HG03280 (cell line): ENCODE measurements around the gene SF3B4.
"Not testable (repeated sequence)": the region's sequence is repeated elsewhere in the genome, so short reads cannot be mapped to it uniquely, and the experiment has no call there.

ENCODE experiments used
- ATAC-seq: cut with Tn5 transposase; IDR thresholded peaks from one replicate; pipeline ENCODE4 v1.9.1; 2021; ENCODE audit warnings: mild to moderate bottlenecking, moderate library complexity; ENCODE audit not compliant: unreplicated experiment

Gene SF3B4

DNA sequence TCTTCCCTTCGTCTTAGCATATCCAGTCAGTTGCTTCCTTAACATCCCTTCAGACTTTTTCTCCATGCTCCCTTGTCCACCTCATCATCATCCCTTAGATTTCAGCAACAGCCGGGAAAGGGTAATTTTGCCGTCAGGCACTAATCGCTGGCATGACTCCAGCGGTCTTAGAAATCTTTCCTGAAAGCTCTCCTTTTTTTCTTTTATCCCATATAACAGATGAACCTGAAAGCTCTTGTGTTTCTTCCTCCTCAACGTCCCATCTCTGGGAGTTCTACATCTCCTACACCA lies 38.7 kb downstream of the SF3B4 start:
- no peak for ATAC-seq

DNA sequence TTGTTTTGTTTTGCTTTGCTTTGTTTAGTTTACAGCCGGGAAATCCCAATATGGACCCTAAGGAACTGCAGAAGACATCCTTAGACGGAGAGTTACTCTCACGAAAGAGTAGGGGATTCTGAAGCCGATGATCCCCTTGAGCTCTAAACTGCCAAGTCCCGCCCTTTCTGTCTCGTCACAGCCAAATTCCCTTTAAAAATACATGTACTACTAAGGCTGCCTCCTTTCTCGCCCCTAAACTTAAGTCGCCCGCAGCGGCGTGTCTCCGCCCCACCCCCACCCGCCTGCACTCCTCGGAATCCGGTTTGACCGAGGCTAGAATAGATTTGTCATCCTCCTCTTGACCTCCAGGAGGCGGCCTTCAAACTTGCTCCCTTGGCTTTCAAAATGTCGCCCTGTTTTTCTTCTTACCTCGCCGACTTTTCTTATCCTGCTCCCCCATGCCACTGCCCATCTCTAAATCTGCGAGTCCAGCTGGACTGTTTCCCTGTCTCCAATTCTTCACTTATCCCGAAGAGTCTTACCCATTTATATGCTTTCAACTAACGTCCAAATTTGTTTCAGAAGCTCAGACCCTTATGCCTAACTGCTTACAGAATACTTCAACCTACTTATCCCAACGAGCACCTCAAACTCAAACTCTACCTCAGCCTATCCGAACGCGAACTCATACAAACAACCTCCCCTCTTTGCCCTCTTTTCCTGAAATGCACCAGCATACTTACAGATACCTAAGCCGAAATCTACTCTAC lies 39.2 kb downstream of the SF3B4 start:
- peak; percentile 21 for ATAC-seq

DNA sequence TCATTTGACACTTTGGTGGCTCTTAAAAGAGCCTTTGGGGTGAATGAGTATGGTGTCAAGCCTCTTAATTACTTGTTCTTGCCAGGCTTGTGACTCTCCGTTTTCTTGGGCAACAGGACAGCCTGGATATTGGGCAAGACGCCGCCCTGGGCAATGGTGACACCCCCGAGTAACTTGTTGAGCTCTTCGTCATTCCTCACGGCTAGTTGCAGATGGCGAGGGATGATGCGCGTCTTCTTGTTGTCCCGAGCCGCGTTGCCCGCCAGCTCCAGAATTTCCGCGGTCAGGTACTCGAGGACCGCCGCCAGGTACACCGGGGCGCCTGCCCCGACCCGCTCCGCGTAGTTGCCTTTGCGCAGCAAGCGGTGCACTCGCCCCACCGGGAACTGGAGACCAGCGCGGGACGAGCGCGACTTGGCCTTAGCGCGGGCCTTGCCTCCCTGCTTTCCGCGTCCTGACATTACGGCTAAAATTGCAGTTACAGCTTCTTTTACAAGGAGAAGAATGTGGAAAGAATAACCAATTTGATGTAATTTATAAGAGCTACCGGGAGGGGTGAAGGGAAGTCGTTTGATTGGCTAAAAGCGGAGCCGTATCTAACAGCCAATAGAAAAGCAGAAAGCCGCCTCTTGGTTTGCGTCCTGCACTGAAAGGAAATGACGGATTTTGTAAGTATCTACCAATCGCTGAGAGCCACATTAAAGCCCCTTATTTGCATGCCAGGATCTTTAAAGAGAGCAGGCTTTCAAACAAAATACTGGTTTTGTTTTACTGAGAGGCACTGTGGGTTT lies 40.0 kb downstream of the SF3B4 start:
- ATAC-seq: peak; percentile 41

DNA sequence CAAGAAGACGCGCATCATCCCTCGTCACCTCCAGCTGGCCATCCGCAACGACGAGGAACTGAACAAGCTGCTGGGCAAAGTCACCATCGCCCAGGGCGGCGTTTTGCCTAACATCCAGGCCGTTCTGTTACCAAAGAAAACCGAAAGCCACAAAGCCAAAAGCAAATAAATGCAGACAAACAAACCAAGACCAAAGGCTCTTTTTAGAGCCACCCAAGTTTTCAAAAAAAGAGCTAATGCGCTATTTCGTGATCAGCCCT lies 40.5 kb downstream of the SF3B4 start:
- ATAC-seq: not testable (repeated sequence)

DNA sequence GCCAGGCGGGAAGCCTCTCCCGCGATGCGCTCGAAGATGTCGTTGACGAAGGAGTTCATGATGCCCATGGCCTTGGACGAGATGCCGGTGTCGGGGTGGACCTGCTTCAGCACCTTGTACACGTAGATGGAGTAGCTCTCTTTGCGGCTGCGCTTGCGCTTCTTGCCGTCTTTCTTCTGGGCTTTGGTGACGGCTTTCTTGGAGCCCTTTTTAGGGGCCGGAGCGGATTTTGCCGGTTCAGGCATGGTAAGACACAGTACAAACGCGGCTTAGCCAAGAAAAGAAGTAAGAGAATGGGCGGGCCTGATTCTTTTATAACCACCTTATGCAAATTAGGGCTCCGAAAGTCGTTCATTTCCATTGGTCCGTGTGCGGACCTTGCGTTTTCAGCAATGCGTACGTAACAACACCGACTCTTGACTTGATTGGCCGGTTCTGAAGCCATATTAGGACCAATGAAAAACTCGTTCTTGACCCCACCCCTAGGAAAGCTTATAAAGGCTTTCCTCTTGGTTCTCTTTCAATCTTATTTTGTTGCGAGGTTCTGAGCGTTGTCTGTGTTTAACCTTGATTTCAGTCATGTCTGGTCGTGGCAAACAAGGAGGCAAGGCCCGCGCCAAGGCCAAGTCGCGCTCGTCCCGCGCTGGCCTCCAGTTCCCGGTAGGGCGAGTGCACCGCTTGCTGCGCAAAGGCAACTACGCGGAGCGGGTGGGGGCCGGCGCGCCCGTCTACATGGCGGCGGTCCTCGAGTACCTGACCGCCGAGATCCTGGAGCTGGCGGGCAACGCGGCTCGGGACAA lies 41.0 kb downstream of the SF3B4 start:
- peak; percentile 70 for ATAC-seq

DNA sequence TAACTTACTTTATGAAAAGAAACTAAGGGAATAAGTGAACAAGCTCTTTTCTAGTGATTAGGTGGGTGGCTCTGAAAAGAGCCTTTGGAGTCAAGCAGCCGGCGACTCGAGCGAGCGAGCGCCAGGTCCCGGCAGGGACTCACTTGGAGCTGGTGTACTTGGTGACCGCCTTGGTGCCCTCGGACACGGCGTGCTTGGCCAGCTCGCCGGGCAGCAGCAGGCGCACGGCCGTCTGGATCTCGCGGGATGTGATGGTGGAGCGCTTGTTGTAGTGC lies 41.5 kb downstream of the SF3B4 start:
- not testable (repeated sequence) for ATAC-seq

DNA sequence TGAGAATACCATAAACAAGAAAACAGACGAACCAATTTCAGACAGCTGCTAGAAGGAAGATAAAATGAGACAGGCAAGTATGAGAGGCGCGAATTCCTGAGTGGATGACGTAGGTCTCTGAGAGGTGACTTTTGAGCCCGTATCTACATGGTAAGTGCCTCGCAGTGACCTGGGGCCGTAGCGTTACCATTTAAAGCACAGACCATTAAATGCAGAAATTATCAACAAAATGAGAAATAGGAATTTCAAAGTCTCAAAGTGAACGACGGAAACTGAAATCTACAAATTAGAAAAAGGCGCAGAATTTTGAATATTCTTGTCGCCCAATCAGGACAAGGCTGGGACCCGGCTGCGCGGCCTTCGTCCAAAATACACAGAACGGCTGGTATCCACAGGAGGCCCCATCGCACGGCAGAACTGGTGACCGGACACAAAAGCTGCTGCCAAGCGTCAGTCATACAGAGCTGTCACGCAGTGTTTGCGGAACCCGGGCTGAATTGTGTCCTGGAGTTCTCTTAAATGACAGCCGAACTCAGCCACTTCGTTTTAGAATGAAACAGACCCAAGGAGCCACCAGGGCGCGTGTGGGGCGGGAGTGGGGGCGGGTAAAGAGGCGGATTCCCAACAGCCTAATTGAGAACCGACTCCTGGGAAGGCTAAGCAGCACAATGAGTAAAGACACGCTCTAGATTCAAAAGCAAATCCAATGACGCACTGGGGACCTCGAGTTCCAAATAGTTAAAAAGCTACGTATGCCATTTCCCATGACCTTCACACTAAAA lies 42.1 kb downstream of the SF3B4 start:
- ATAC-seq: no peak

DNA sequence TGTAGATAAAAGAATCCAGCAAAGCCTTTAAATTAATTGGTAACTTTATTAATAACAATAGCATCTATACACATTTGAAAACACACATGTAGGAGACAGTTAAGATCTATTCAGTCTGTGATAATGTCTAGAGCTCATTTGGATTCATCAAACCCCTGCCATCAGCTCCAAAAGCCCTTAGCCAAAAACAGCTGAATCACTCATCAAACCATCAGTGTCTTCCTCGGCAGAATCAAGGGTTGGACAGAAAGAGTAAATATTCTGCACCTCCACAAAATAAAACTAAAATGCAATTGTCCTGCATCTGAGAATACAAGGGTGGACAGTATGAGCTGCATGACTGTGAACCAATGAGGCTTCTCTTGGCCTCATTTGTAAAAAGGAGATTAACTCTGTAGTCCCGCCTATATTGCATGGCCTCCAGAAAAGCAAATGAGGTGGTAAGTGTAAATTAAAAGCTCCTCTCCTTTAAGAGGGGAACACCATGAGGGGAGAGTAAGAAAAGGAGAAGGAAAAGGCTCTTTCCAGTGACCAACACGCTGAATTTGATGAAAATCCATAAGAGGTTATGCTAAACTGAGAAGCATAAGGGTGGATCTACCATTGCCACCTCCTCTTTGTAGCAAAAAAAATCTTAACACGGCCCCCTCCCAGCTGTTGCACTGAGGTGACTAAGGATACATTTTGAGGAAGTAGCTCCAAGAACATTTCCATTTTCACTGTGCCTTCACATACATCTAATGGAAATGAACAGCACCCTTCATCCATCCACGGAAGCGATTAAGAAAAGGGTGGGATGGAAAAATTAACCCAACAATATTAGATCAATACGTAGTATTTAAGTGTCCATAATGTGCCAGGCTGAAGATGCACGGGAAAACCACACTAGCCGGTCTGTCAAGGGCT lies 42.9 kb downstream of the SF3B4 start:
- ATAC-seq: no peak

DNA sequence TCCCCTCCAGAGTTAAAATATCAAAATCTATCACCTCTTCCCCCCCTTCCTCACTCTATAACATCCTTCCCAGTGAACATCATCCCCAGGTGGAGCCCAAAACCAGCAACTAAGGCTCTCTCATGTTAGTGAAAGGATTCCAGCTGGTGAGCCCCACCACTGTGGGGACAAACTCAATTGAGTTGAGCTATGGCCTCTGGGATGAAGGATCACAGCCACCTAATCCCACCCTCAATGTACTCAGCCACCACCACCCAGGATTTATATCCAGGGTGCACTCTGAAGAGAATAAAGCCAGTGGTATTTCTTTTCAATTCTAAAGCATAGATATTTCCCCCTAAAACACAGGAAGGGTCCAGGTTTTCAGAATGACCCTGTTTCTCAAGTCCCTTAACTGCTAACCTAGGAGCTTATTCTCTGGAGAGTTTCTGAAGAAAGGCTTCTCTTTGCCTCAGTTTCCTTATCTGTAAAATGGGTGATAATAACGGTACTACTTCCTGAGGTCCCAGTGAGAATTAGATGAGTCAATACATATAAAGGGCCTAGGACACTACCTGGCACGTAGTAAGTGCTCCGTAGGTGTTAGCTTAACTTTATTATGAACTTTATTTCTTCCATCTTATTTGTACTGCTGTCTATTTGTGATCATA lies 43.9 kb downstream of the SF3B4 start:
- ATAC-seq: no peak

DNA sequence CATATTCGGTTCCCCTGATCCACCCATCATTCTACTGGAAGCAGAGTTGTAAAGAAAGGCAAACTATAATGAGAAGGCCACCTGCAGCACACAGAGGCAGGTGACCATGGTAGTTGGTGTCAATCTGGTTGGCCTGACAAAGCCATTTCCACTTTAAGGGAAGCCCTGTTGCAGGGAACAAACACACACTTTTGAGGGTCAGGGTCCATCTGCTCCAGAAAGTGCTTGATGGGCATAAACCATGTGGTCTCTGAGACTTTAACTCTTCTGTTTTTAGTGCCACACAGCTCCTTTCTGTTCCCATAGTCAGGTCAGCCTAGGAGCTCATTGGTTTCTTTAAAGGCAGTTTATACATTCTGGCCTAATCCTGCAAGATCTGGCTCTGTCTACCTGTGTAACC lies 45.7 kb downstream of the SF3B4 start:
- no peak for ATAC-seq

DNA sequence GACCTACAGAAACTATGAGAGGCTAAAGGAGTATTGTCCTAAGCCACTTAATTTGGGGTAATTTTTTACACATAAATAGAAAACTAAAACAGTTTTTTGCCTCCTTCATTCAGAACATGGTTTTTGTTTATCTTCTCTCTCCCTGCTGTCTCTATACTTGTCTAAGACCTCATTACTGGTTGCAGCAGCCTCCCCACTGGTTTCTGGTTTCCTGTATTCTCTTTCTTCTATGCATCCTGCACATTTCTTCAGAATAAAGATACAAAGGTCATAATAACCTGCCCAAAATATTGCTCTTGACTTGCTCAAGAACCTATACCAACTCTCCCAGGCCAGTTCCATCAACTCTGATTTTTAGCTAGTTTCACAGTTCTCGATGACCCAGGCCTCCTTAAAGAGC lies 48.0 kb downstream of the SF3B4 start:
- no peak for ATAC-seq

DNA sequence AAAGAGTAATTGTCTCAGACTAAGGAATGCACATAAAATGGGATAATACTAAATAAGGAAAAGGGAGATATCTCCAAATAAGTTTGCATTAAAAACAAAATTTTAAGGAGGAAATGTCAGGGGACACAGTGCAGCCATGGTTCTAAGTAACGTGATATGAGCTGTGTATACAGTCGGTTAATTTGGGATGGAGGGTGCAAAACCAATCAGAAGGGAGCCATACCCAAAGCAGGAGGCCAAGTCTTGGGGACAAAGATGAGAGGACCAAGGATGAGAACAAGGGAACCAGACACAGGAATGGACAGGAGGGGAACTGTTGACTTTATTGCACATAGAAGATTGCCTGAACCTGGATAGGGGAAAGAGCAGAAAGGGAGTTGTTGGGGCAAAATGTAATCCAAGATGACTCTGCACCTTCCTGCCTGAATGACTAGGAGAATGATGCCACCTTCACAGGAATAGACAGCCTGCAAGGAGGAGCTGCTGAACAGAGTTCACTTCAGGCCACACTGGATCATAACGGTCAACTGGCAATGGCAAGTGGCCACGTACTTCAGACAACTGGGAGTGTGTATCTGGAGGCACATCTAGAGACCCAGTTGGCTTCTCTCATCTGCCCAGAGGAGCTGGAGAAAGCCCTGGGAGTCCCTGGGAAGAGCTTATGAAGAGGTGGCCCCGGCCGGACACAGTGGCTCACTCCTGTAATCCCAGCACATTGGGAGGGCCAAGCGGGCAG lies 50.2 kb downstream of the SF3B4 start:
- ATAC-seq: no peak
